ENCODE measurements around the gene PDE4D.

DNA sequence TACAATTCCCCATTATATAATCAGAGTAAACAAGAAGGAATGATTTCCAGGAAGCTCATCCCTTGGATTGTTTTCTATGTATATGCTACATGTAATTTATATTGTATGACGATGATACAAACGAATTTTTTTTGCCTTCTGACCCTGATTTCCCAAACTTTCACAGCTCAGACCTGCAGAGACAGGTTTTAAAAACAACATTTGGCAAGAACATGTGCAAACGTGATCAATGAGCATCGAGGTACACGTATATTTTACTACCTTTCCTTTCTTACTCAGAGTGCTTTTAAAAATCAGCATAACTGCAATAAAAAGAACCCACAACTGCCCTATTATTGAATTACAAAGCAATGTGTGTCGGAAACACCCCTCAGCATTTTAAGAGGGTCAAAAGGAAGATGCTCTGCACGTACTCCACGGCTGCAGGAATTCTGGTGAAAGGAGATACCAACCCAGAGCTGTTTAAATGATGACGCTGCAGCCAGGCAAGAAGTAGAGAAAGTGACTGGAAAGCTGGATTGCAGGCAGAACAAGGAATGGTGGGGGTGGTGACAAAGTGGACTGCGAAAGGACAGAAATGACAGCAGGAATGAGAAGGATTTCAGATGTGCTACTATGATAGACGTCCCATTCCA lies 777.2 kb downstream of the PDE4D start:
- TF ChIP-seq CTBP1 (IDR thresholded peaks at IDR 0.05; ENCODE audit: borderline replicate concordance) (no peak; the same call in 1 of the 2 replicates), ELF4 (IDR thresholded peaks at IDR 0.05) (no peak), SP1 (IDR thresholded peaks at IDR 0.05) (no peak), TARDBP (IDR thresholded peaks at IDR 0.05) (no peak), ZNF384 (IDR thresholded peaks at IDR 0.05) (no peak), ARNT (IDR thresholded peaks at IDR 0.05) (no peak), FOXK2 (IDR thresholded peaks at IDR 0.05) (no peak), SUZ12 (IDR thresholded peaks at IDR 0.05) (no peak), HDGF (IDR thresholded peaks at IDR 0.05; ENCODE audit: borderline replicate concordance) (no peak), FOXM1 (IDR thresholded peaks at IDR 0.05; ENCODE audit: borderline replicate concordance) (no peak)
- TF ChIP-seq, protein P1, sequence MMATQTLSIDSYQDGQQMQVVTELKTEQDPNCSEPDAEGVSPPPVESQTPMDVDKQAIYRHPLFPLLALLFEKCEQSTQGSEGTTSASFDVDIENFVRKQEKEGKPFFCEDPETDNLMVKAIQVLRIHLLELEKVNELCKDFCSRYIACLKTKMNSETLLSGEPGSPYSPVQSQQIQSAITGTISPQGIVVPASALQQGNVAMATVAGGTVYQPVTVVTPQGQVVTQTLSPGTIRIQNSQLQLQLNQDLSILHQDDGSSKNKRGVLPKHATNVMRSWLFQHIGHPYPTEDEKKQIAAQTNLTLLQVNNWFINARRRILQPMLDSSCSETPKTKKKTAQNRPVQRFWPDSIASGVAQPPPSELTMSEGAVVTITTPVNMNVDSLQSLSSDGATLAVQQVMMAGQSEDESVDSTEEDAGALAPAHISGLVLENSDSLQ (IDR thresholded peaks at IDR 0.05) = peak; percentile 22; the same call in 1 of the 2 replicates

Measured in HEK293T (cell line).